HG03064 (cell line): Measurements from ENCODE around the gene PDE5A.

ENCODE experiments used
- ATAC-seq: cut with Tn5 transposase; IDR thresholded peaks from one replicate; pipeline ENCODE4 v1.9.1; 2021; ENCODE audit warnings: low read depth; ENCODE audit not compliant: unreplicated experiment

PDE5A gene

DNA sequence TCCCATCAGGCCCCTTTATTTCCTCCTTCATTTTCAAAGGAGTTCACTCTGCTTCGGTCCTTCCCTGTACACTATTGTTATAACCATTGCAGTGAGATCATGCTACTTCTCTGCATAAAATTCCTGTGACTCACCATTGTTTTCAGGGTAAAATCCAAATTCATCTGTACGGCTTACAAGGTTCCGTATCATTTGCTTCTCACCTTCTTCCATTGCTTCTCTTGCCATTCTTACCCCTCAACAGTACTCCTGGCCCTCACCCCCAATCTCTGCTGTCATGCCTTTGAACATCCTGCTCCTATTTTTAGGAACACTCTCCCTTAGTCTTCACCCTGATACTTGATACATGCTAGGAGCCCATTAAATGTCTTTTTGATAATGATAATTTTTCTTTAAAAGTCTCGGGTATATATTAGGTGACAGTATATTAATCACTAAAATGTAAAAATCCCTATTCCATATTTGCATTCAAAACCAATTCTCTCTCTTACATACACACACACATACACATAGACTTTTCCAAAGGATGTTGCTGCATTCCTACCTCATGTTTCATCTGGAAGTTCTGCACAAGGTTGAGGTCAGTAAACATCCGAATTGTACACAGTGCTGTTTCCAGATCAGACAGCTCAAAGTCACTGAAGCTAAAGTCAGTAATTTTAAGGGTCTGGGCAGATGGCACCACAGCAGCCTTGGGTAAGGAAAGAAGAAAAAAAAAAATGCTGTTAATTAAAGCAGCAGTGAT is 103.4 kb downstream of the PDE5A start:
- no peak for ATAC-seq

DNA sequence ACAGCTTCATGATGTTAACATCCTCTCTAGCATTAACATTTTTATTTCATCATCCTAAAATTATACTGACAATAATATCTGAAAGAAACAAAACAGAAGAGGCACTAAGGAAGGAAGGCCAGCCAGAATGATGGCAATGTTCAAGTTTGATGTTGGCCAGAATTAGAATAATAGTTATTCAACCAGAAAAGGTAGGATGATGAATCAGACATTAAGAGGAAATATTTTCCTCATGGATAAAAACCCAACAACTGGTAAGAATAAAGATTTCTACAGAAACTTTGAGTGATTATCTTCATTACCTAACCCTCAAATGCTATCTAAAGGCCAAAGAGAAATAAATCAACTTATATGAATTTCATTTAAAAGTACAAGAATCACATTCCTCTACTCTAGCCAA is 105.2 kb downstream of the PDE5A start:
- no peak for ATAC-seq

DNA sequence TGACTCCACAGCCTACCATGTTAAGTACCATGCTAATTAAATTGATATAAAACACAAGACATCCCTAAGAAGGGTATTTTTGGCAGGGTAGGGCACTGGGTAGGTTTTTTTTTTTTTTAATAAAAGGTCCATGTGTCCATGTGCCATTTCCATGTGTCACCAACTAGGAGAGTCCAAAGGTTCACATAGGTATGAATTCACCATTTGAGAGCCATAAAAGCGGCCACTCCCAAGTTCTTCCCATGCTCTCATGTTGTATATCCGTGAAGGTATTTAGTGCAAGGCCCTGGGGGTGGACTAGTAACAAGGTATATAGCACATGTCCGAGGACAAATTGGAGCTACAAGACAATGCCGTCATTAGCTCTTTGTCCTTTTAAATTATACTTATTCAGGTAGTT is 107.3 kb downstream of the PDE5A start:
- no peak for ATAC-seq

DNA sequence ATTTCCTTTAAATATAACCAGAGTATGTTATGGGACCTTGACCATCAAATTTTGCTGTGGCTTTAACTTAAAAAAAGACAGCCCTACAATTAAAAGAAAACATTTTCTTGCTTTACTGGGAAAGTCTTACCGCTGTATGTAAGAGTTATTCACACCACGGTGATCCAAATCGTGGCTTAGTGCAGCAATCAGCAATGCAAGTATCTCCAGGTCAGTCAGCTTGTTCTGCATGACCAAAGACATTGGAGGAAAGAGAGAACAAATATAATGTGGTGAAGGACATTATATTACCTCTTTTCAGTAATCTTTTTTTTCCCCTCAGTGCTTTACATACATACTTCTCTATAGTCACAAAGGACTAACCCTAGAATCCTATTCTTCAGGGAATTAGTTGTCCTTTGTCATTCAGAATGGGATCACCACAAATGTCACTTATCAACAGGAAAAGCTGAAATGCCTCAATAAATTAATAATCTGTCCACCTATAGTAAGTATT is 109.6 kb downstream of the PDE5A start:
- no peak for ATAC-seq

DNA sequence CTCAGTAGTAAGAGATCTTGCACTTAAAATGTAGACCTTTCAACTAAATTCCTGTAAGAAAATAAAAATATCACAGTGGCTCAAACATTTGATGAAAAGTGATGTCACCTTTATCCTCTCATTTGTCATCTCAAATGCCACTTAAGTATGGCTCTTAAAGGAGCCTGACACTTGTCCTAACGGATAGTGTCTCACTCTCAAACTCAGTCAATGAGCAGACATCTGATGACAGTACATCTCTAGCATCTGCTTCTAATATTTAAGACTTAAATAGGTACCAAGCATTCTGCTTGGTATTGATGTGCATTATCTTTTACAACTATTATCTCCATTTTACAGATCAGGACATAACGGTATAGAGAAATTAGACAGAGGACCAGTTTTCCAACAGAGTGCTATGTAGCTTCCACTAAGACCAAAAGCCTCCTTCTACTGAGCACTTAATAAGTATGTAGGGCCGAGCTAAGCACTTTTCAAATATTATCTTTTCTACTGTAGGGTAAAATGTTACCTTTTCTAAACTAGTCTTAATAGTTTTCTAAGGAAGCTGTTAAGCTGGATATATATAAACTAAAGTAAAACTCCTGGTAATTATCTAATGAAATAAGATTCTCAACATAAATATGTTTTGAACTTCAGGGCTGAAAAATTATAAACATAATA is 110.2 kb downstream of the PDE5A start:
- ATAC-seq, result no peak

DNA sequence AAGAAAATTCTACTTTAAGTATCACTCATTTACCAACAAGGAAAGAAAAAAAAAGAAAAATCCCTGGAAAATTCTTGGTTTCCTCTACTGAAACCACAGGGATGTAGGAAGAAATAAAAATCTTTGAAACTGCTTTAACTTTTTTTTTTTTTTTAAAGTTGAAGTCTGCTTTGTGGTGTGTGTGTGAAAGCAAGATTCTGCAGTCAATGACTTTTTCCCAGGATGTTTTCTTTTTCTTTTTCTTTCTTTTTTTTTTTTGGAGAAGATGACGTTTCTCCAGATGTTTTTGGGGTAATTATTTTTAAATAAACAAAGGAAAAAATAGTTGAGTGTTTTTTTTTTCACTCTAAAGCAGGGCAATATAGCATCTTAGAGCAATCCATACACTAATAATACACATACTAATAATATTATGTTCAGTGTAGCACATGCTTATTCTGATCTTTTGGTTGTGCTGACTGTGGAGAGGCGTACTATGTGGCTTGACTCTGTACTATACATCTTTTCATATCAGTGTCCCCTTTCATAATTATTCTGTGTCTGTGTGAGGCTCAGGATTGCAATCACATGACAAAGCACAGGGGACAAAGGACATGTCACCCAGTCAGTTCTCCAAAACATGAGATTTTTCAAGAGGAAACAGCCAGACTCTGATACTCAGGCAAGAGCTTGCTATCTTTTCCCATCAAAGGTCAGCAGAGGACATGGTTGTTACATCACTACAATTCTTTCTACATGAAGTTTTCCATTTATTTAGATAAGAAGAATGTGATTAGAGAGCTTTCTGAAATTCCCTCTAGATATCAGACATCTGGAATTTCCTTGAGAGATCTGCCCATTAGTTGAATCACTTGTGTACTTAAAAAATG is 111.0 kb downstream of the PDE5A start:
- ATAC-seq, result no peak

DNA sequence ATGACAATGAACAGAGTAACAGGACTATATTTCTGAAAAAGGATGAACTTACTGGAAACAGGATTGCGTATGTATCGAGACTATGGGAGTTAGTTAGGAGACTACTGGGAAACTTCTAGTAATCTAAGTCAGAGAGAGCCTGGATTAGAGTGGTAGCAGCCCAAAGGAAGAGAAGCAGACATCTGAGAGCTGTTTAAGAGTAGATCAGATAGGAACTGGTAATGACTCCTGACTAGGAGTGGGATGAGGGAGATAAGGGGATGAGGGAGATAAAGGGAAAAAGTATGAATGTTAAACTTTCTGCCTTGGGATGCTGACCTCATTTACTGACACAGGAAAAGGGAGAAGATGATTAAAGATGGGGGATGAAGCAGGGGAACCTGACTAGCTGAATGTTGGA is 116.2 kb downstream of the PDE5A start:
- ATAC-seq, result no peak

DNA sequence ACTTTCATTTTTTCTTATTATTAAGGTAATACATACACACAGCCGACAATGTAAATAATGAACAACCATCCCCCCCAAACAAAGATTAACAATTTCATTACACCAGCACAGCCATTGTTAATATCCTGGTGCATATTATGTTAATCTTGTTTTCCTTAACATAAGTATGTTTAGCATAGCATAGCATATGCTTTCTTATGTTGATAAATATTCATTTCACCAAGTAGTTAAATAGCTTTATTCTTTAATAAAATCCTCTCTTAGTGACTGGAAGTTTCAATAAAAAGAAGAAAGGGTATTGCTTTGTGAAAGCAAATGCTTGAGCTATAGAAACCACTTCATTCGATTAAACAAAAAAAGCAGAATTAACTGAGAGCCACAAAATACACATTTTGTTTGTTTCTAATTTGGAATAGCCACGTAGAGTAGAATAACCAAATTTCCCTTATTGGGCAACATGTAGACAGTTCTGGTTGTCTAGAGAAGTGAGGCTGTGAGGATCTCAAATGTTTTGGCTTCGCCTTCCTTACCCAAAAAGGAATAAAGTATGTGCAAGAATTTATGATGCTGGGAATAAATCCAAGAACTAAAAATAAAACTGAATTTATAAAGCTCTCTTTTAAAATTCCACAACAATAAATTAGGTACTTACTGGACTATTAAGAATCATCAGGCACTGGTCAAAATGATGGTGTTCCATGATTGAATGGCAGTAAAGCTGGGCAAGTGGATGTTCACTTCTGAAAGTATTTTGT is 118.0 kb downstream of the PDE5A start:
- no peak for ATAC-seq

DNA sequence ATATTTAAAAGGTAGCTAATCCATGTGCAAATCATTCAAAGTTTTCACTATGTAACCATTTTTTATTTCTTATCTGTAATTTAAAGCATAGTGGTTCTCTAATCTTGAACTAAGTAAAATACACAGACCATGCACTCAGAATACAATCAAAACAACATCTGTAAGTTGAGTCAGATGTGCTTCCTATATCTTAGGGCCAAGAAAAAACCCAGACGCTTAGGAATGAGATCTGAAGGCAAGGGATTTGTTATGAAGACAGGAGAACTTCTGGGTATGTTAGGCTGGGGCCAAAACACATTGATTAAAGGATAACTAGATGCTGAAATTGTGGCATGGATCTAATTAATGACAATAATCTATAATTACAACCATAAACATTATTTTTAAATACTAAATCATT is 120.3 kb downstream of the PDE5A start:
- no peak for ATAC-seq

DNA sequence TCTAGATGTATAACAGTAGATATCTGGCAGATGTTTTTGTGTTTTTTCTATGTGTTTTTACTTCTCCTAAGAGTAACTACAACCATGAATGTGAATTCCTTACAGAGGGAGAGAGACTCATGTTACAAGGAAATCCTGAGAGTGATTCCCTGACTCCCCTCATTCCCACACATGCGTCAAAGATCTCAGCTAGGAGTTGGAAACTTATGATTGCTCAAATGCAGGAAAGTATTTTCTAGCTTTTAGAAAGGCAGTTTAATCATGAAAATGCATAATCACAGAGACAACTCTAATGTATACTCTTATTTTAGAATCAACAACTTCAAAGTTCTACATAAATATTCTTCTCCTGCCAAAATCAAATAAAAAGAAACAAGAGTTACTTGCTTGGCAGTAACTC is 121.8 kb downstream of the PDE5A start:
- ATAC-seq, result no peak

DNA sequence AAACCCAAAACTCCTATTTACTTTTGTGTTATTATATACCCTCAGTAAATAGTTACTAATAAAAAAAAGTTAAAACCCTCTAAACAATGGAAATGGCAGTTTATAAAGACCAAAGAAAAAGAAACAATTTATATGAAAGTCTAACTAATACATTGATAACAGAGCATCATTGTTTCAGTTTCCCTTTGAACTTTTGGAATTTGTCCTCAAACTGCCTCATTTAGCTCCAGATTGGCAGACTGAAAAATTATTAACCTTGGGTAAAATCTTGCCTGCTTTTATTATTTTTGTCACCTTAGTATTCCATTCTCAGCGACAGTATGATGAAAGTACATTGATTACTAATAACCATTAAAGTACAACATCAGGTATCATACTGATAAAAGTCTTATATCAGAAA is 124.0 kb downstream of the PDE5A start:
- ATAC-seq, result no peak

DNA sequence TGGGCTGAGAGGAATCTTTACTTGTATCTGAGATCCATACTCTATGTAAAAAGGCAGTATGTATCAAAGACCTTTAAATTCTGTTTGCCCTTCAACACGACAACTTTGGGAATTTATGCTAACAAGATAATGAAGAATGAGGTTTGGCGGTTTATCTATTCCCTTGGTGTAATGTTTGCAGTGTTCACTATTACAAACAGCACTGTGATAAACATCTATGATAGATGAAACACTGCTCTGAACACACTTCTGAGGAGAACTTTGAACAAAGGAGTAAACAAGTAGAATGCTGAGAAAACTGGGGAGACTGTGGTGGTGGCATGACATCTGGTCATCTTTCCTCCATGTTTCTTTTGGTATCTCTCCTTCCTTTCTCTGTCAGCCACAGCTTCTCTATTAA is 126.9 kb downstream of the PDE5A start:
- ATAC-seq, result no peak

DNA sequence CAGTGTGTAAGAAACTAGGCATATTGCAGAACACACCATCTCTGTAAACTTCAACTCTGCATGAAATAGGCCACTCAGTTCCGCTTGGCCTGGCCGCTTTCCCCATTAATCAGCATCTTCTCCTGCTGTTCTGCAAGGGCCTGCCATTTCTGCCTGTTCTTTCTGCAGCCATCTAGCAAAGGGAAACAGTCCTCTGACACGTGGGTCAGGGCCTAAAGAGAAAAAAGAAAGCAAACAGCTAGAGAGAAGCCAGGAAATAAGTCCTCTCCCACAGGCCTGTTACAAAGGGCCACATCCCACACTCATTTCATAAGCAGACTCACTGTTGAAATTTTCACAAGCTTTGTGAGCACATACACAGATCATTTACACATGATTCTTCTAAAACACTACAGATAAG is 130.1 kb downstream of the PDE5A start:
- no peak for ATAC-seq

DNA sequence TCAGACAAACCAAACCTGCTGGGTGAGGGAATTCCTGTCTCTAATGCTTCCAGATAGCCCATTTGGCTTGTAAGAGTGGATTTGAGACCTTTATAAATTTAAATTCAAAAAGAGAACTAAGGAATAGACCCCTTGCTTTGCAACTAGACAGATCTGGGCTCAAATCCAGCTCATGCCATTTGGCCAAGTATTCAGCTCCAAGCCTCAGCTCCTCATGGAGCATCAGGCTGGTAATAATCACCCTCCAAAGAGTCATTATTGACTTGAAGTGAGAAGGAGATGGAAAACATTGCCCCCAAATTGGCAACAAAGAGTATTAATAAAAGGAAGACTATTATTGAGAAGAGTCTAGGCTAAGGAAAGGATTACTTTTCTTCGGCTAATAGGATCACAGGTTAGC is 134.7 kb downstream of the PDE5A start:
- no peak for ATAC-seq

DNA sequence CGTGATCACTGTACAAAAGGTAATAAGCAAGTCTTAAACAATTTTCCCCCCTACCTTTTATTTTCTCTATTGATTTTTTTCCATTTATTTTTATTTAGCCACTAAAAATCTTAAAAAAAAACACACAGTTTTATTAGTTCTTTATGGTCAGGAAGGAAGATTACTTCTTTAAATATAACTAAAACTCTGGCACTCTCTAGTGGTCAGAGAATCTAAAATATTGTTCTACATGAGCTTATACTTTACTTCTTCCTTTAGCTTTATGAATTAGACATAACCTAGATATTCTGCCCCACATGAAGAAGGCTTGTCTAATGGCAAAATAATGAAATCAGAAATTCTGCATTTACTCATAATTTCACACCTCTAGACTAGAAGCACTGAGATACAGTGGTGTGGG is 135.2 kb downstream of the PDE5A start:
- ATAC-seq, result no peak

DNA sequence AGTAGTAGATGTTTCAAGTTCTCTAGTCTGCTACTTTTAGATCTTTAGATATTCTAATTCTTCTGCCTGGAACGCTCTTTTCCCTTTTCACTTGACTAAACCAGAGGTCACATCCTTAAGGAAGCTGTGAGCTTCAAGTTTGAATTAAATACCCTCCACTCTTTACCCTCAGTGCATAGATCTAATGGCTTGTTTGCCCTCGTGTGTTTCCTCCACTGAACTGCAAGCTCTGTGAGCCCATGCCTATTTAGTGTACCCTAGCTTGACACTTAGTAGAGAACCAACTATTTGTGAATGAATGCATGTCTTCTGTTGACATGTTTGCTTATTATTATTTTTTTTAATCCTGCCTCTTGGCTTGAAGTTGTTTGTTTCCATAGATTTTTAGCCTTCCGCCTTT is 138.3 kb downstream of the PDE5A start:
- ATAC-seq, result no peak

DNA sequence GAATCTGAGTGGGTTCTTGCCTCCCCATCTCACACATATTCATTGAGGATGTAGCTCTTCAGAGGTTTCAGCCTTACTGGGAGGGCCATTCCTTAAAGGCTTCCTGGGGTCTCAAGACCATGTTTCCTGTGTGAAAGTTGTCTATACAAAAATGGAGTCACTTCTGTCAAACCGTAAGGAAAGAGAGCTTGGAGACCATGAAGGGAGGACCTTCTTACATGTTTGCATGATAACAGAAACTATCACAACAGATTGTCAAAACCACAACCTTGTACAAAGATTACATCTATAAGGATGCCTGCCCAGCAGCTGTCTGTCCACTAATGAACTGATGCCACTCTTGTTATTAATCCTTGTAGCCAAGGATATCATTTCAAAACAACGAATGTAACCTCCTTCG is 139.3 kb downstream of the PDE5A start:
- no peak for ATAC-seq

DNA sequence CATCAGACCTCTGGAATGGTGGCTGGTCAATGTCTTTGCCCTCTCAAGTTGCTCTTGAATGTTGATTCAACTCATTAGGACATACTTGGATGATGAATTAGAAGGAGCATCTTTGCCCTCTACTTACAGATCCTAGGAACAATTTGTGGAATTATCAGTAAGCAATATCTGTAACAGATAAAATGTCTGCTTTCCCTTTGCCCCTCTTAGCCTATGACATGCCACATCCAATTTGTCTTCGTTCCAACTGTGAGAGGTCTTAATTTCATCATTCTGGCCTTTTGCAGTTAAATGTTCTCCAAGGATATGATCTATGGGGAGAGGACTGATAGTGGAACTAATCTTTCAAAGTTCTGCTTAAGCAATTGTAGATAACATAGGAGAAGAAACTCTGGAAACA is 148.3 kb downstream of the PDE5A start:
- ATAC-seq, result no peak

DNA sequence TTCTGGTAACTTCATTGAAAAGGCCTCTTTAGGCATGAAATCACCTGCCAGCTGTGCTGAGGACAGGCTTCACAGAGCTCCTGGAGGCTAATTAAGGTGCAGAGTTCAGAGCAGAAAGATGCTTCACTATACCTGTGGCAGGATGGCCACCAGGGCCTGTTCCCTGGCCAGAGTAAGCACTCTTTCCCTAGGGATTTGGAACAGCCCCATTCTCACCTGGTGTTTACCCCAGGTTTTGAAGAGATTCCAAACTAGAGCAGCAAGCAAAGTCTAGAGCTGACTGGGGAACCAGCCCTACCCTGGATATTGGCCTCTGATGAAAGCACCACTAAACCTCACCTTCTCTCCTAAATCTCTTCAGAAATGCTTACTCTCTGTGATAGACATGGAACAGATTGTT is 148.8 kb downstream of the PDE5A start:
- ATAC-seq, result no peak

DNA sequence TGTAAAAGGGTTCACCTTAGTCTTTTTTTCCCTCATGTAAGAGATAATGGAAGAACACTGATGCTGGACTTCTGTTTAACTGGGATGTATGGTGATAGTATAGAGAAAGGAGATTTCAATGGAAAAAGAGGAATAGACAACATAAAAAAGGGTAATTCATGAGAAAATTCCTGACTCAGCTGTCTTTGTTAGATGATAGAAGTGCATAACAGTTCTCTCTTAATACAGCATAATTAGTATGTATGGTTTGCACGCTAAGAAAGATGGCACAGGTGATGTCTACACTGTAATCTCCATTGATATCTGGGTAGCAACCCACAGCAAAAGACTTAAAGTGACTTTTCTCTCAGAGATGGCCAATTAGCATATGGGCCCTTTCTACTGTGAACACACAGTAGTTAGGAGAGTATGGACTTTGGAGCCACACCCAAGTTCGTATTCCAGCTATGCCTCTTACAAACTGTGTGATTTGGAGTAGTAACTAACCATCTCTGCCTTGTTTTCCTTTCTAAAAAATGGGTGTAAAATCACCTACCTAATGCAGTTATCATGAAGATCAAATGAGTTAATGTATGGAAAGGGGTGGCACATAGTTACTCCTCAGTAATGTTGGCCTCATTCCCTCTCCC is 149.3 kb downstream of the PDE5A start:
- no peak for ATAC-seq
